ENCODE measurements around the gene NECAB2. TPM values are rescaled to one million over a fixed set of nuclear protein-coding genes. Genes with fewer than 3 reads are reported as not detected.
A peak's percentile ranks its signal among the peaks of the same experiment; 100 is the strongest.

The NECAB2 gene
- total RNA-seq, 2 donors from 2014 or later, result 1.0 to 3.6 TPM

DNA sequence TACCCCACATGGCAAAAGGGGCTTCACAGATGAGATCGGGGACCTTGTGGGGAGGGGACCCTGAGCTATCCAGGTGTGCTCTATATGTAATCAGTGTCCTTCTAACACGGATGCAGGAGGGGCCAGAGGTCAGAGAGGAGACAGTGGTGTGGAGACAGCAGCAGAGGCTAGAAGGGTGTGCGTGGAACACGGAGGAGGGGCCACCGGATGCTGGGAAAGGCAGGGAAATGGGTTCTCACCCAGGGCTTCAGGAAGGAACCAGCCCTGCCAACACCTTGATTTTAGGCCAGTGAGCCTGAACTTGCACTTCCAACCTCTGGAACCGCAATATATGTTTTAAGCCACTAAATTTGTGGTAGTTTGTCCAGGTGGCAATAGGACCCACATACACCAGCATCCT lies 79.2 kb downstream of the NECAB2 start:
- no peaks in the 10 kb centered on the region for H3K9me3 ChIP-seq
- TF ChIP-seq CTCF (IDR thresholded peaks at IDR 0.05), result no peak
- TF ChIP-seq POLR2A (IDR thresholded peaks at IDR 0.05), result no peak
- WGBS, 2 donors, result 87 to 89% methylated on average over 6 of the region's 6 CpGs
- H3K4me1 ChIP-seq, result peaks cover 27% of the 10 kb centered on the region
- no peak for DNase-seq
- ATAC-seq, result no peak
- no peaks in the 10 kb centered on the region for H3K27me3 ChIP-seq
- intact Hi-C loops (cut with DNase I), result loop anchor here (10.0 kb wide), 2 partner anchors 82 to 212 kb away; partner anchors contain the start of gene NECAB2
- no peak overlapping the region for H3K4me3 ChIP-seq
- H3K27ac ChIP-seq, result no peak overlapping the region
- H3K36me3 ChIP-seq (replicated peaks in 1 of 2; ENCODE audit: insufficient read depth in 1 of 2, low read depth in 2 of 2), result no peaks in the 10 kb centered on the region

DNA sequence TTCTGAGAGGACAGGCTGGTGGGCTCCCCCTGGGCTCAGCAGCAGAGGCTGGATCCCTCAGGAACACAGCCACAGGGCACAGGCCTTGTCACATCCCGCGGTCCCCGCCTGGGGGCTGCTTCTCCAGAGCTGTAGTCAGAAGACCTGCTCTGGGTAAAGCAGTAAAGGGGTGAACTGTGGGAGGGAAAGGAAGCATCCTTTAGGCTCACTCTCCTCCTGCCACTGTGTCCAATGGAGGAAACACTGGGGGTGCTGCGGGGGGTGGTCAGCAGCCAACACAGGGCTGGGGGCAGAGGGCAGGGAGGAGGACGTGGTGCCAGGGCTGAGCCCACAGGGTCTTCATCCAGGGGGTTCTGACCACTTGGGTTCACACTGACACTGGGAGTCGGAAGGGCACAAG lies 79.6 kb downstream of the NECAB2 start:
- intact Hi-C loops (cut with DNase I), result loop anchor here (10.0 kb wide), 2 partner anchors 83 to 213 kb away; partner anchors contain the start of gene NECAB2
- 89 to 90% methylated on average over 3 to 6 of the region's 6 CpGs for WGBS, 2 donors

DNA sequence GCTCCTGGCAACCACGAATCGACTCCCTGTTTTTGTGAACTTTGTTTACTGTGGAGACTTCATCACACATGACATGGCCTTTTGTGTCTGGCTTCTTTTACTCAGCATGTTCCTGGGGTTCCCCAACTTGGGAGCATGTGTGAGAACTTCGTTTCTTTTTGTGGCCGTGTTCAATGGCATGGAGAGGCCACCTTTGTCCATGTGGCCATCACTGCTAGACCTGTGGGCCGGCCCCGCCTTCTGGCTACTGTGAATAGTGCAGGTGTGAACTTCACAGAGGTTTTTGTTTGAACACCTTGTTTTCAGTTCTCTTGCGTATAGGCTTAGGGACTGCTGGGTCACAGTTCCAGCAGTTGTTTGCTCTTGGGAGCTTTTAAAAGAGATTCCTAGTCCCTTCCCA lies 80.2 kb downstream of the NECAB2 start:
- H3K9me3 ChIP-seq, result no peaks in the 10 kb centered on the region
- DNase-seq (peak; percentile 84 to 92 (median 89)), ATAC-seq (peak; percentile 93)
- no peak overlapping the region for H3K4me3 ChIP-seq
- no peaks in the 10 kb centered on the region for H3K36me3 ChIP-seq (replicated peaks in 1 of 2; ENCODE audit: insufficient read depth in 1 of 2, low read depth in 2 of 2)
- 37 to 55% methylated on average over 7 of the region's 7 CpGs for WGBS, 2 donors
- peak overlapping the region; percentile 72 to 78 (median 74) for H3K27ac ChIP-seq
- TF ChIP-seq CTCF (IDR thresholded peaks at IDR 0.05) (peak in 6 of 7 experiments; percentile 8 to 59 (median 52)), POLR2A (IDR thresholded peaks at IDR 0.05) (no peak)
- intact Hi-C loops (cut with DNase I), result loop anchor here (10.0 kb wide), 2 partner anchors 83 to 213 kb away; partner anchors contain the start of gene NECAB2
- H3K4me1 ChIP-seq, result peaks cover 27% of the 10 kb centered on the region
- H3K27me3 ChIP-seq, result no peaks in the 10 kb centered on the region

More for the DNA sequence above, 79.6 kb downstream of the NECAB2 start:
- ATAC-seq, result no peak
- no peaks in the 10 kb centered on the region for H3K36me3 ChIP-seq (replicated peaks in 1 of 2; ENCODE audit: insufficient read depth in 1 of 2, low read depth in 2 of 2)
- no peaks in the 10 kb centered on the region for H3K27me3 ChIP-seq
- no peak overlapping the region for H3K4me3 ChIP-seq
- peaks cover 27% of the 10 kb centered on the region for H3K4me1 ChIP-seq
- no peak for DNase-seq
- H3K9me3 ChIP-seq, result no peaks in the 10 kb centered on the region
- TF ChIP-seq CTCF (IDR thresholded peaks at IDR 0.05) (no peak), POLR2A (IDR thresholded peaks at IDR 0.05) (no peak)
- H3K27ac ChIP-seq, result no peak overlapping the region

- H3K36me3 ChIP-seq (replicated peaks in 1 of 2; ENCODE audit: insufficient read depth in 1 of 2, low read depth in 2 of 2), result no peaks in the 10 kb centered on the region
- DNase-seq (peak in 3 of 4 donors; percentile 32 to 59 (median 51)), ATAC-seq (peak; percentile 47)
- H3K9me3 ChIP-seq, result no peaks in the 10 kb centered on the region
- intact Hi-C loops (cut with DNase I), result loop anchor here (10.0 kb wide), 2 partner anchors 84 to 214 kb away; partner anchors contain the start of gene NECAB2
- no peak for TF ChIP-seq POLR2A (IDR thresholded peaks at IDR 0.05)
- TF ChIP-seq CTCF (IDR thresholded peaks at IDR 0.05), result no peak
- H3K27me3 ChIP-seq, result no peaks in the 10 kb centered on the region
- H3K4me3 ChIP-seq, result no peak overlapping the region
- 87 to 96% methylated on average over 8 to 13 of the region's 13 CpGs for WGBS, 2 donors
- H3K4me1 ChIP-seq, result peaks cover 27% of the 10 kb centered on the region
- H3K27ac ChIP-seq, result peak overlapping the region; percentile 72 to 78 (median 74)
These were observed 80.8 kb downstream of the NECAB2 start for GRCh38 chr16:84048871-84049270.

All from body of pancreas (tissue), 4 donors.